Liver (tissue), 3 donors: ENCODE results near the gene IQSEC1.

Source experiments
- CTCF ChIP-seq: fragments of 150-350 bp; IDR thresholded peaks from 2 replicates; pipeline ENCODE4 v1.5.1; 2017; ENCODE audit warnings: improper control_type of control experiment, low read depth, low read length; ENCODE audit not compliant: missing input control
- GABPA ChIP-seq, 2 donors: IDR thresholded peaks in 1 of 2; conservative IDR thresholded peaks in 1 of 2; 2 replicates each; pipeline ENCODE4 v1.6.1; 2016; ENCODE audit warnings: antibody characterized with exemption in 2 of 2, mild to moderate bottlenecking in 1 of 2, moderate library complexity in 1 of 2
- MAX ChIP-seq: IDR thresholded peaks from 2 replicates; pipeline ENCODE4 v1.6.1; 2016; ENCODE audit warnings: antibody characterized with exemption
- NR2F2 ChIP-seq: IDR thresholded peaks from 2 replicates; pipeline ENCODE4 v1.6.1; 2016; ENCODE audit warnings: antibody characterized with exemption
- RAD21 ChIP-seq, 2 donors: IDR thresholded peaks; 2 replicates each; pipeline ENCODE4 v1.6.1; 2016; ENCODE audit warnings: antibody characterized with exemption in 2 of 2, mild to moderate bottlenecking in 2 of 2
- REST ChIP-seq: IDR thresholded peaks from 2 replicates; pipeline ENCODE4 v1.6.1; 2016; ENCODE audit warnings: antibody characterized with exemption, mild to moderate bottlenecking
- TAF1 ChIP-seq: conservative IDR thresholded peaks from 2 replicates; pipeline ENCODE4 v1.6.1; 2016; ENCODE audit warnings: antibody characterized with exemption, mild to moderate bottlenecking
- YY1 ChIP-seq: IDR thresholded peaks from 2 replicates; pipeline ENCODE4 v1.6.1; 2016; ENCODE audit warnings: antibody characterized with exemption, mild to moderate bottlenecking
- donor health status: healthy.
- donor health status: healthy.

GRCh38 chr3:13019243-13020095 lies 53.8 kb downstream of the IQSEC1 start:
- TF ChIP-seq REST (no peak), GABPA (IDR thresholded peaks at IDR 0.05 in 1 of 2, conservative IDR thresholded peaks at IDR 0.05 in 1 of 2) (no peak), CTCF (no peak), YY1 (no peak), RAD21 (IDR thresholded peaks at IDR 0.05) (no peak), MAX (no peak), NR2F2 (no peak), TAF1 (no peak)
